Esophagus muscularis mucosa (tissue), 3 donors: ENCODE results near the gene DNER.

Experiments
- POLR2A ChIP-seq: fragments of 450-650 bp; IDR thresholded peaks from one replicate; pipeline ENCODE4 v1.6.1; 2017; ENCODE audit warnings: antibody characterized with exemption, moderate library complexity, mild to moderate bottlenecking, low read depth
- POLR2AphosphoS5 ChIP-seq, 2 donors: sonication (generic); formaldehyde crosslinking; IDR thresholded peaks; one replicate each; pipeline ENCODE4 v1.6.1; 2017; ENCODE audit warnings: antibody characterized with exemption in 2 of 2
- TF ChIP-seq, protein P1 (sequence below), 3 experiments: fragments of 200-600 bp in 2 of 3; fragments of 450-650 bp in 1 of 3; sonication (generic) in 2 of 3; IDR thresholded peaks; one replicate each; pipeline ENCODE4 v1.5.1; 2017 to 2019; ENCODE audit warnings: antibody characterized with exemption in 3 of 3, mild to moderate bottlenecking in 2 of 3, moderate library complexity in 1 of 3

DNA sequence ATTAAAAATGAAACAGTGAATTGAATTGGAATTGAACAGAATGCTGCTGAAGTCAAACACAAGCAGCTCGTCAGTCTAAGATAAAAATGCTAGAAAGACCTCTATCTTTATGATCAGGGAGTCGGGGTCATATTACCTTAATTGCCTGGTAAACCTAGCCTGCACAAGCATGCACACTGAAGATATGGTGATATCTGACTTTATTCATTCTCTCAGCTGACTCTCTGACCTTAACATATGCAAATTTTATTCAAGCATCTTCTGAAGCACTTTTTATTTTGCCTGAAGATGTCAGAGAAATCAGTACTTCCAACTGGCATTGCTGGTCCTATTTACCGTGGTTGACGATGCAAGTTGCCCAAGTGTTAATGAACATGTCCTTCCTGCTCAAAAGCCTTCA, 56.4 kb downstream of the DNER start:
- TF ChIP-seq POLR2AphosphoS5 (IDR thresholded peaks at IDR 0.05): no peak
- TF ChIP-seq, protein P1, sequence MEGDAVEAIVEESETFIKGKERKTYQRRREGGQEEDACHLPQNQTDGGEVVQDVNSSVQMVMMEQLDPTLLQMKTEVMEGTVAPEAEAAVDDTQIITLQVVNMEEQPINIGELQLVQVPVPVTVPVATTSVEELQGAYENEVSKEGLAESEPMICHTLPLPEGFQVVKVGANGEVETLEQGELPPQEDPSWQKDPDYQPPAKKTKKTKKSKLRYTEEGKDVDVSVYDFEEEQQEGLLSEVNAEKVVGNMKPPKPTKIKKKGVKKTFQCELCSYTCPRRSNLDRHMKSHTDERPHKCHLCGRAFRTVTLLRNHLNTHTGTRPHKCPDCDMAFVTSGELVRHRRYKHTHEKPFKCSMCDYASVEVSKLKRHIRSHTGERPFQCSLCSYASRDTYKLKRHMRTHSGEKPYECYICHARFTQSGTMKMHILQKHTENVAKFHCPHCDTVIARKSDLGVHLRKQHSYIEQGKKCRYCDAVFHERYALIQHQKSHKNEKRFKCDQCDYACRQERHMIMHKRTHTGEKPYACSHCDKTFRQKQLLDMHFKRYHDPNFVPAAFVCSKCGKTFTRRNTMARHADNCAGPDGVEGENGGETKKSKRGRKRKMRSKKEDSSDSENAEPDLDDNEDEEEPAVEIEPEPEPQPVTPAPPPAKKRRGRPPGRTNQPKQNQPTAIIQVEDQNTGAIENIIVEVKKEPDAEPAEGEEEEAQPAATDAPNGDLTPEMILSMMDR (IDR thresholded peaks at IDR 0.05): no peak
- no peak for TF ChIP-seq POLR2A
